Globus pallidus (tissue), 1 donor: Measurements from ENCODE around the gene MAGI1.
"Not testable (repeated sequence)": the region's sequence is repeated elsewhere in the genome, so short reads cannot be mapped to it uniquely, and the experiment has no call there.

Source experiments
- DNase-seq: peaks from one replicate; pipeline ENCODE4 v3.0.0-alpha.2; 2015; ENCODE audit warnings: low spot score

MAGI1 gene

GRCh38 chr3:65902304-65902793 lies 136.4 kb downstream of the MAGI1 start:
- DNase-seq = no peak

DNA sequence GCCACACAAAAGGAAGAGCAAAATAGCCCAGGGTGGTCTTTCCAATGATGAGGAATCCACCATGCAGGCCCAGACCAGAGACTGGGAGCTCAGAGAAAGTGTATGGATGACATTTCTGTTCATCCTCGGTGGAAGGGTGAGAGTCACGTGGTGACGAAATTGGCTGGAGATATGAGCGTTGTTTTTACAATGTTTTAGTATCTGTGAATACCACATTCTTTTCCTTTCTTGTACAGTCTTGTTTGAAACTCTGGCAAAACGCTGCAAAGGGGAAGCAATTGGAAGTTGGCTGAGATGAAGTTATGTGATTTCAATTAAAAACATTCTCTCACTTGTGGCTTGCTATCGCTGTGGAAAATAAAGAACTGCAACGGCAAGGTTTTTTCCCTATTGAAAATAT lies 137.5 kb downstream of the MAGI1 start:
- DNase-seq = no peak

- no peak for DNase-seq
Measured at GRCh38 chr3:65899226-65899625, 139.5 kb downstream of the MAGI1 start.

DNA sequence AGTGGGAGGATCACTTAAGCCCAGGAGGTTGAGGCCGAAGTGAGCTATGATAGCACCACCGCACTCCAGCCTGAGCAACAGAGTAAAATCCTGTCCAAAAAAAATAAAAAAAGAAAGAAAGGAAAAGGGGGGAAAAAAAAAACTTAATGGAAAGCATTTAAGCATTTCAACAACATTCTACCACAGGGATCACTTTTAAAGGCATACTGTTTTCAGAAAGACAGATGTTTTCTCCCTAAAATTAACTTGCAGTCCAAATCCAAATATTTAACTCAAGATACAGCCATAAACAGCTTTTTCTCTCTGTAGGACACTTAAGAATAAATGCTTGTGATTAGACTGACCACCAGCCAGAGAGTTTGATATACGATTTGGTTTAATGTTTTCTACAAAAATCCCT lies 141.0 kb downstream of the MAGI1 start:
- no peak for DNase-seq

DNA sequence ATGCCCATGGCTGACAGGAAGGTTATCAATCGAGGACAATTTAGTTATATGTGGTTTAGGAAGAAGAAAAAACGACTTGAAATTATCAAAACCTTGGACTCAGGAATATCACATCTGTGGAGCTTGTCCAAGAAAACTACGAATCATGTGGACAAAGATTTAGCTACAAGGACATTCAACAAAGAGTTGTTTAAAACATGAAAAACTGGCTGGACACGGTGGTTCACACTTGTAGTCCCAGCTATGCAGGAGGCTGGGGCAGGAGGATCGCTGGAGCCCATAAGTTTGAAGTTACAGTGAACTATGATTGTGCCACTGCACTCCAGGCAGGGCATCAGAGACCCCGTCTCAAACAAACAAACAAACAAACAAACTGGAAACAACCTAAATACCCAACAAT lies 142.4 kb downstream of the MAGI1 start:
- no peak for DNase-seq

DNA sequence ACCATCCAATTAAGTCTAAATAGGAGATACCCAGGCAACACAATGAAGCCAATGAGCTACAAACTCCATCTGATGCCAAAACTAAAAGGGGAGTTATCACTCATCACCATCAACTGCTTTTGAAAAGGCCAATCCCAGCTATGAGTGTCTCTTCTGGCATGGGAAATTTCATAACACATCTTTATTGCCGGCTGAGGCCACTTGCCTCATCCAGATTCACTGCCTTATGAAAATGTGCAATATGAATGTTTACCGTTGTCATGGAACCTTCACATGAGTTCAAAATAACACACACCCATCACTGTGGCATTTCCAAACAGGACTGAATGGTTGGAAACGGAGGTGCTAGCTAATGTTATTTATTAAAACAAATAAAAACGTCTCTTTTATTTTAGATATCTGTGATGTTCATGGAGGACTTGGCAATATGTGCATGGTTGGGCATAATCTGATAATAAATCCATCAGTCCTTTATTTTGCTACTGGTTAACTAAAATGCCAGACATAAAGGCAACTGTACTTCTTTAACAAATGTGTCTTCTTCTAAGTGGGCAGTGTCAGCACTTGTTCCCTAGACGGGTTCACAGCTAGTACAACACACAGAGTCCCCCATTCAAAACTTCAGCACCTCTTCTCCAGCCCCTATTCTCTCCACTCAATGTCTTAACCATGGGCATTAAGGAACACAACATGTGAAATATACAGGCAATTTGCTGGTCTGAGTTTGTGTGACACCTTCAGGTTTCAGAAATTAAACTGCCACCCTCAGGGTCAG lies 143.9 kb downstream of the MAGI1 start:
- no peak for DNase-seq

DNA sequence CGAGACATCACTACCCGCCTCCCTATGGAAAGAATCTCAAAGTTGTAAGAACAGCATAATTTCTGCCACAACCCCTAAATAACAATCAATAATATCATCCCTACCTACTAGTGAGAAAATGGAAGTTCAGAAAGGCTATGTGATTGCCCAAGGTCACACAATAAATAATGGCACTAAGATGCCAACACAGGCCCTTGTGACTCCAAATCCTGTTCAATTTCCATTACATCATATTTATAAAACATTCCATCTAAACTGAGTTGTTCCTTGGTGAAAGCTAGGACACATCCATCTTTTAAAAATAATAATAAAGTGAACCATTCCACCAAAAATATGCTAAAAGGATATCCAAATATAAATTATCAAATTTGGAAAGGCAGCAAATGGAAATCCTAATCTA lies 144.6 kb downstream of the MAGI1 start:
- DNase-seq = no peak

DNA sequence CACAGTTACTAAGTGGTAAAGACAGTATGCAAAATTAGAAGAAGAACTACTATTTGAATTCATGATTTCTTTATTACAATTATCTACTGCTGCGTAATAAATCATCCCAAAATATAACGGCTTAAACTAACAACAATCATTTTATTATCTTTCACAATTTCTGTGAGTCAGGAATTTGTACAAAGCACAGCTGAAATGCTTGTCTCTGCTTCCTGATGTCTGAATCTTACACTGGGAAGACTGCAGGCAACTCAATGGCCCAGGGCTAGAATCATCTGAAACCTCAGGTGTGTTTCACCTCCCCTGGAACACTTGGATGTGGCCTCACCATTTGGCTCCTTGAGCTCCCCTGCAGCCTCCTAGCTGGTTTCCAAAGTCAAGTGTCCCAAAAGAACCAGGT lies 145.1 kb downstream of the MAGI1 start:
- no peak for DNase-seq

GRCh38 chr3:65891477-65891876 lies 147.2 kb downstream of the MAGI1 start:
- not testable (repeated sequence) for DNase-seq

GRCh38 chr3:65890328-65890727 lies 148.4 kb downstream of the MAGI1 start:
- no peak for DNase-seq

DNA sequence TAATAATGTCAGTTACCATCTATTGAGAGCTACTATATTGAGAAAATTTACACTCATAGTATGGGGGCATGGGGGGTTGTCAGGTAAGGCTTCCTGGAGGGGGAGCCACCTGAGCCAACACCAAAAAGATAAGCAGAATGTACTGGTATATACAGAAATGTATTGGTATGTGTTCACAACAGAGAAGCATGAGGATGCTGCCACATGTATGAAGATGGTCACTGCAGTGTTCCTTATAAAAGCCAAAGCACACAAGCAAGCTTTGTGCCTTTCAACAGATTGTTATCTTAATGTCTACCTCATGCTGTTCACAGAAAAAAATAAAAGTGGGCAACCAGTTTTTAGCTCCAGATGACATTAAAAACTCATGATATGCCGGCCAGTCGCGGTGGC lies 149.0 kb downstream of the MAGI1 start:
- DNase-seq = no peak

GRCh38 chr3:65888980-65889706 lies 149.6 kb downstream of the MAGI1 start:
- DNase-seq = no peak

- DNase-seq = no peak
Measured at GRCh38 chr3:65888196-65888595, 150.5 kb downstream of the MAGI1 start.

DNA sequence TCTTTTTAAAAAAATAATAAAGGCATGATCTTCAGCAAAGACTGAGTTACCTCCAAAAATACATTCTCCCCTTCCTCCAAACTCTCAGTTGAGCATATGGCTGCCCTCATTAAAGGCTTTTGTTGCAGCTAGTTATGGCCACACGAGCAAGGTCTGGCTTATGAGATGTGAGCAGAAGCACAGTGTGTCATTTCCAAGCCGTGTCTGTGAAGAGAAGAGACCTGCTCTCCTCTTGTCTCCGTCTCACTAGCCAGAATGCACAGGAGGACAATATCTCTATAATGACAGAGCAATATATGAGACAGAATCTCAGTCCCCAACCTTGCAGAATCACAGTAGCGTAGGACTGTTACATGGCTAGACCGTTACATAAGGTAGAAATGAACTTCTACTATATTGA lies 152.3 kb downstream of the MAGI1 start:
- DNase-seq = no peak

DNA sequence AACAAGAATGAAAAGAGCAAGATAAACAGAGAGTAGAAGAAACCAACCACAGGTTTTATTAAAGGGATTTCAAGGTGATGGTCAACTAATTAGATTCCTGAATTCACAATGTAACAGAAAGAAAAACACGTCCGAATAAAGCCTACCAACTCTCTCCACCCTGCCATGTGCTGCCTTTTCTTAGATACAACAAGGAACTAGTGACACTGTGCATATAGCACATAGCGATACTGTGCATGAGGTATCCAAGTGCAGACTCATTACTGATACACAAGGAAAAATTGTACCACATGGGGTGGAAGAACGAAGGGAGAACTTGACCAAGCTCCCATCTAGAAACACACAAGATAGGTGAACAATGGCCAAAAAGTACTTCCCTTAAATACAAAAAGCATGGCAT lies 154.6 kb downstream of the MAGI1 start:
- DNase-seq = no peak

GRCh38 chr3:65883613-65884012 lies 155.1 kb downstream of the MAGI1 start:
- DNase-seq = no peak

GRCh38 chr3:65880350-65880749 lies 158.4 kb downstream of the MAGI1 start:
- DNase-seq = no peak

- no peak for DNase-seq
Measured at GRCh38 chr3:65879372-65879771, 159.3 kb downstream of the MAGI1 start.

DNA sequence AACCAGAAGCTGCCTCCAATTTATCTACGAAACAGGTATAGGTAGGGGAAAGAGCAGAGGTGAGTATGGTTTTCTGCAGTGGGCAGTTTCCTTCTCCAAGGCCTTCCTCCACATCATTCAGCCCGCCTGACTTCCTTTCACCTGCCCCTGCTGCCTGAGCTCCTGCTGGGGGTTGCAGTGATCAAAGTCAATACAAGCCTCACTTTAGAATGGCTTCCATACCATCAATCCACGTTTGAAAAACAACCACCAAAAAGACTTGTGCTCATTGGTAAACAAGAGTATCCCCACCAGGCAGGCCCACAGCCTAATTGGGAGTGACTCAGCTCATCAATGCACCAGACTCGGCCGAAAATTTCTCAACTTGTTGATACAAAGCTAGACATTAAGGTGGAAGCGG lies 159.9 kb downstream of the MAGI1 start:
- no peak for DNase-seq

- no peak for DNase-seq
Measured at GRCh38 chr3:65877160-65877559, 161.6 kb downstream of the MAGI1 start.

- no peak for DNase-seq
Measured at GRCh38 chr3:65876028-65876420, 162.7 kb downstream of the MAGI1 start.

GRCh38 chr3:65875393-65876027 lies 163.2 kb downstream of the MAGI1 start:
- no peak for DNase-seq

GRCh38 chr3:65873869-65874268 lies 164.8 kb downstream of the MAGI1 start:
- no peak for DNase-seq
